ENCODE results near the gene ADGRL2.
"Not testable (repeated sequence)": the region's sequence is repeated elsewhere in the genome, so short reads cannot be mapped to it uniquely, and the experiment has no call there.

ADGRL2 gene

DNA sequence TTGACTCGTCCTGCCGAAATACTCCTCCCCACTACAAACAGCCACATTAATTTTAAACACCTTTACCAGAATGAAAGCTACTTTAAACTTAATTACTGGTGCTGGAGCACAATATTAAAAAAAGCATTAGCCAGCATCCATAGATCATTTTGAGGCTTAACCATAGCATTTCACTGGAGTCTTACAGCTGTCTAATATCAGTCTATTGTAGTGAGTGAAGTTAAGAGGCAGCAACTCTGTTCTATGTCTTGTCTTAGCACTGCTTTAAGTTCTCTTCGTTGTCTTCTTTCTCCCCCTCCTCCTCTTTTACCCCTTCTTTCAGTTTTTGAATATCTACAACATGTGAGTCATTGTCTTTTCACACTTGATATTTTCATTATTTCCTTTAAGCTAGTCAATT lies 49.3 kb downstream of the ADGRL2 start:
- DNase-seq: no peak

DNA sequence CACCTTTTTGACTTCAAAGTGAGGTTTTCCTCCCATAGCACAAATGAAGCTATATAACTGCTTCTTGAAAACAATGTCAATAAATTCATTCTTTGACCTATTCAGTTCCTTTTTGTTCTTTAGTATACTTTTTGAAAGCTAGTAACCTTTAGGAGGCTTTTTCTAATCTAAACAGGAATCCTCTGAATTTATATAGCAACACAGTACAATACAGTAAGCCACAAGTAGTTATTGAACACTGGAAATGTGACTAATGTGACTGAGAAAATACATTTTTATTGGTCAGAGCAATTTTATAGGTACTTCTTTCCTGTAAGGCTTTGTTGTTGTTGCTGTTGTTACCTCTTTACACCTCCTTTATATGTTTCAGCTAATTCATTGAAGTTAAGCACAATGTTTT lies 49.8 kb downstream of the ADGRL2 start:
- no peak for DNase-seq

GRCh38 chr1:81851217-81851616 lies 50.5 kb downstream of the ADGRL2 start:
- DNase-seq: no peak

DNA sequence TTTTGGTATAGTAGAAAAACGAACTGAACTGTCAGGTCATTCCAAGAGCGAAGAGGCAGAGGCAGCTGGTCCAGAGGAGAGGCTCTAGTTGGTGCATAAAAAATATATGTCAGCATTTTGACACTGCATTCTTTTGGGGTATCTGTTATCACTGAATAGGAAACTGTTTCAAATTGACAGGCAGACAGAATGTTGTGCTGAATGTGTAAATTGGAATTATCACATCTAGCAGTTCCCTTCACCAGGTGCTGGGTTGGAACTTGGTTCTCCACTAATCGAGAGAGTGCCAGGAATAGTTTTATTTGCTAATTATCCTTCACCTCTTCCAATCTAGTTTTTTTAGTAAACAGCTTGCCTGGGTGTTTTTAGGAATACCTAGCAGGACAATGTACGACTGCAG lies 52.2 kb downstream of the ADGRL2 start:
- no peak for DNase-seq

DNA sequence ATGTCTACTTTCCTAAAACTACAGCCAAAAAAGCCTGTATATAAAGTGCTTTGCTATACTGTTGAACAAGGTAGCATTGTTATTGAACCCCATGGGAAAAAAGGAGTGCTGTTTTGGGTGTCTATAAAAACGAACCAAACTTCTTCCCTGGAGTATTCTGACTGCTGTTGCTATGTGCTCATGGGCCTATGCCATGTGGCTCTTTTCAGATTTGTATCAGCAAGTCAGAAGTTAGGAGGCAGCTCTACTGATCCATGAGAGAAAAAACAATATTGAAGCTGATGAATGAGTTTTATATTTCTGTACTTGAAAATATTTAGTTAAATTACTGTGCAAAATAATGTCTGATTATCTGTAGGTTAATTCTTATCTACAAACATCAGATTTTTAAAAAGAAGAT lies 66.5 kb downstream of the ADGRL2 start:
- no peak for DNase-seq

- DNase-seq: no peak
These were observed 68.6 kb downstream of the ADGRL2 start for GRCh38 chr1:81869307-81869706.

DNA sequence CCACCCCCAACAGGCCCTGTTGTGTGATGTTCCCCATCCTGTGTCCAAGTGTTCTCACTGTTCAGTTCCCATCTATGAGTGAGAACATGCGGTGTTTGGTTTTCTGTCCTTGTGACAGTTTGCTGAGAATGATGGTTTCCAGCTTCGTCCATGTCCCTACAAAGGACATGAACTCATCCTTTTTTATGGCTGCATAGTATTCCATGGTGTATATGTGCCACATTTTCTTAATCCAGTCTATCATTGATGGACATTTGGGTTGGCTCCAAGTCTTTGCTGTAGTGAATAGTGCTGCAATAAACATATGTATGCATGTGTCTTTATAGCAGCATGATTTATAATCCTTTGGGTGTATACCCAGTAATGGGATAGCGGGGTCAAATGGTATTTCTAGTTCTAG lies 70.4 kb downstream of the ADGRL2 start:
- not testable (repeated sequence) for DNase-seq

GRCh38 chr1:81873946-81874345 lies 73.2 kb downstream of the ADGRL2 start:
- no peak for DNase-seq

GRCh38 chr1:81874461-81874860 lies 73.7 kb downstream of the ADGRL2 start:
- no peak for DNase-seq

- no peak for DNase-seq
These were observed 74.2 kb downstream of the ADGRL2 start for GRCh38 chr1:81874940-81875339.

GRCh38 chr1:81876901-81877733 lies 76.4 kb downstream of the ADGRL2 start:
- DNase-seq: no peak

DNA sequence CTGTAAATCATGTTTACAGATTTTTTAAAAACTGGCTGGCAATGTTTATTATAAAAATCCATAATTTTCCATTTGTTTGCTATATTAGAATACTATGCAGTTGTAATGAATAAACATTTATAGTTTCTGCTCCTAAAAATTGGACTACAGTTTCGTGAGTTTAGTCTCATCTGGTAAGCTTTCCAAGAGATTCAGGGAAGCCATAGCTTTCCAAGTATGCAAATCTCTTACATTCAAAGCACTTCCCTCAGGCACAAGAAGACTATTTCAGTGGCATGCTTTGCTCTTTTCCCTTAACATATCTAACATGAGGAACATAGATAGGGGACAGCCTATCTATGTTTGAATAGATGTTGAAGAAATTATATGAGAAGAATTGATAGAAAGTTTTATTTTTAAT lies 77.2 kb downstream of the ADGRL2 start:
- DNase-seq: no peak

DNA sequence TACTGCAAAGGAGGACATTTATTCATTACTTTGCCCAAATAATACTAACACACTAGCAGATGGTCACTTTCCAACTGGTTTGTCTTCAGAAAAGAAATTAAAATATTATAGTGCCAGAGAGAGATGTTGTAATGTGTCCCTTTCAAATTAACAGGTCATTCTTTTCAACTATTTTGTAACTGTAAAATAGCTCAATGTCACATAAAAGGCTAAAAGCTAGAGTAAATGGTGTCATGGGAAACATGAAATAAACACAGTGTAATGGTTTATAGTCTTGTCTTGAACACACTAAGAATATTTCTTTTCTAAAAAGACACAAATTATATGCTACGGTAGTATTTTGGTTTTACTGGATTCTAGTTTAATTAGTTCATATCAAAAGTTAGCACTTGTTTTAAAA lies 77.8 kb downstream of the ADGRL2 start:
- DNase-seq: no peak

GRCh38 chr1:81880781-81881180 lies 80.0 kb downstream of the ADGRL2 start:
- no peak for DNase-seq

GRCh38 chr1:81885291-81885690 lies 84.6 kb downstream of the ADGRL2 start:
- no peak for DNase-seq

- not testable (repeated sequence) for DNase-seq
These were observed 85.6 kb downstream of the ADGRL2 start for GRCh38 chr1:81886292-81886691.

DNA sequence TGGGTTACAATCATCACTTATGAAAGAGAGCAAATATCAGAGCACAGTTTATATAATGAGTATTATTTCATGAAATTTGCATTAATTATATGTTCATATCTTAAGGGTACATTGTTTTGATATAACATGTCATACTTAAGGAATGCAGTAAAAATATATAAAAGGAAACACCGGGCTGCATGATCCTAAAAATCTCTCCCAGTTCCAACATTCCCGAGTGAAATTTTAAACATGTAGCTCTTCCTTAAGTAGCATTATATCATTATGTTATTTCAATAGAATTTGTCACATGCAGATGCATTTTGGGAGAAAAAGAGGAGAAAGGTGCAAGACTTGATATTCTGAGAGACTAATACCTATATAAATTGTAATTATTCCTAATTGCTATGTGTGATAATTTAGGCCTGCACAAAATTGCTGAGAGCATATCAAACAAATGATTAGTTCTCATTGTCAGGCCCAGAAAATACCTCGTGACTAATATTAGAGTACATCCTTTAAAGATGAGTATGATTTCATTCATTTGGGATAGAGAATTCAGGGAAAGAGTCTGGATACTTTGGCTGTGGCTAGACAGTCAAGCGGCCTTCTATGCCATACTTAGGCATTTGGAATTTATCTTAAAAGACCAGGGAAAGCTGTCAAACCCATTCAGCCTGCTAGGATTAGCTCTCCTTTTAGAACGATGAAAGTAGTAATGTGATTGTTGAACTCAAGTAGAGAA lies 86.8 kb downstream of the ADGRL2 start:
- no peak for DNase-seq

DNA sequence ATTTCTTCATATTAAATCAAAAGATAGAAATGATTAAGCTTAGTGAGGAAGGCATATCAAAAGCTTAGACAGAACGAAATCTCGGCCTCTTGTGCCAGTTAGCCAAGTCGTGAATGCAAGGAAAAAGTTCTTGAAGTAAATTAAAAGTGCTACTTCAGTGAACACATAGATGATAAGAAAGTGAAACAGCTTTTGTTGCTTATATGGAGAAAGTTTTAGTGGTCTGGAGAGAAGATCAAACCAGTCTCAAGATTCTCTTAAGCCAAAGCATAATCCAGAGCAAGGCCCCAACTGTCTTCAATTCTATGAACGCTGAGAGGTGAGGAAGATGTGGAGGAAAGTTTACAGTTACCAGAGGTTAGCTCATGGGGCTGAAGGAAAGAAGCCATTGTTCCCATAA lies 88.4 kb downstream of the ADGRL2 start:
- no peak for DNase-seq

- DNase-seq: no peak
These were observed 94.1 kb downstream of the ADGRL2 start for GRCh38 chr1:81894867-81895266.

DNA sequence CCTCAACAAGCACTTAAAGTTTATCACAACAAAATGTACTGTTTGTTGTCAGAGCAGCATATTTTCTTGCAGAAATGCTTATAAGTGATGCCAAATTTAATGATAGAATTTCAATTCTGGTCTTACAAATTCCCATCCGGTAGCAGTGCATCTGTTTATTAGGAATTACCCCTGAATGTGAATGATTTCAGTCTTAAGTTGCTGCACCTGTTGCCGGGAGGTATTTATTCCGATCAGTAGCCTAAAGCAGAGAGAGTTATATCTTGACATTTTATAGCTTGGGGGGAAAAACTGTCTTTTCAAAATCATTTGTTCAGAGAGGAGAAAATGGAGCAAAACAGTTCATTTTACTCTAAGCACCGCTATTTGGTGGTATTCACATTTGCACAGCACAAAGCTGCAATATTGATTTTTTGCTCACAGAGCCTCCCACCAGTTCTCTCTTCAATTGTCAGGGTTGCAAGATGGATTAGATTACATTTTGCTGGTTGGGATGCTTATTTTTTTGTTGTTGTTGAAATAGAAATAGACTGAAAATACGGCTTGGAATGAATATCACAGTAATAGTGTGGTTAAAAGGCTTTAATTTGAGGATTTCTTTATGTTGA lies 98.6 kb downstream of the ADGRL2 start:
- no peak for DNase-seq

DNA sequence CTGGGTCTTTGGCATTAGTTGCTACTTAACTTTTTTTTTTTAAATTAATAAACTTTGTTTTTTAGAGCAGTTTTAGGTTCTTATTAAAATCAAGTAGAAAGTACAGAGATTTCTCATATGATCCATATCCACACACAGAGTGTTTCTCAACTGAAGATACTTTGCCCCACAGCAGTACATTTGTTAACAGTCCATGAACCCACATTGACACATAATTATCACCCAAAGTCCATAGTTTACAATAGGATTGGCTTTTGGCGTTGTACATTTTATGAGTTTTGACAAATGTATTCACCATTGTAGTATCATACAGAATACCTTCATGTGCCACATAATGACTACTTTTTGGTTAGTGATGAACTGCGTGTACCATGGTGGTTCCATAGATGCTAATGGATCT lies 106.8 kb downstream of the ADGRL2 start:
- DNase-seq: no peak

GRCh38 chr1:81912383-81912782 lies 111.6 kb downstream of the ADGRL2 start:
- no peak for DNase-seq

DNA sequence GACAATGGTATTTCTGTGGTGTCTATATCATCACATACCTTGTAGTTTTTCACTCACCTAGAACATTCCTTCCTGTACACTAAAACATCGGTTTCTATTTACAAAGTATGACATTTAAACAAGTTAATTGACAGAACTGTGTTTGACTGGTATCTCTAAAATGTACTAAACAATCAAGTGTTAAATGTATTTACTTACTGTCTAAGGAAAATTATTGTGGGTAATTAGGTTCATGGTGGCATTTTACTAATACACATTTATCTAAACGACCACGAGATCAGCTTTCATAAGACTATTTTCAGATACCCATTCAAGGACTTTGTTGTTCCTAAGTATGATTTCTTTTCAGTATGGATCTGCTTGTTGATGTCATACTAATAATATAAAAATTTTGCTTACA lies 115.2 kb downstream of the ADGRL2 start:
- no peak for DNase-seq

DNA sequence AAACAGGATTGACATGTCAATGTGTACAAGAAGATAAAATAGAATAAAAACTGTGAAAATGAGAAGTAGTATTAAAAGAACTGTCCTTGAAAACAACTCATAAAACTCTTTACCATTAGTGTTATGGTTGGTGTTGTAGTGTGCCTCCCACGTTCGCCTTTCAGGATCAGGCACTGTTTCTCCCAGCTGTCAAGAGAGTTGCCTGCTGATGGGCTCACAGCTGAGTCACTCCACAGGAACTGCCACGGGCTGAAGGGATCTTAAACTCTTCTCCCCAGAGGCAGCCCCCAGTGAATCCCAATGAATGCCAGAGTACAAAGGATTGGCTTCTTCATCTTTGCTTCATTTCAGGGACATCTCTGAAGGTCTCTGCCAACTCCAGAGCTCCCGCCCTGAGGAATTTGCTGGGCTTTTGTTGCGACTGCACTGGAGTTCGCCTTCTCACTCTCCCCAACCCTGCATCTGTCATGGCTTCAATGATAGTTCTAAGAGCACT lies 119.6 kb downstream of the ADGRL2 start:
- no peak for DNase-seq
